Neural cell (in vitro differentiated cells): ENCODE measurements around the gene KCTD17. TPM values are rescaled to one million over a fixed set of nuclear protein-coding genes. Genes with fewer than 3 reads are reported as not detected.
"Not testable (repeated sequence)": the region's sequence is repeated elsewhere in the genome, so short reads cannot be mapped to it uniquely, and the experiment has no call there.

Source experiments
- H2AFZ ChIP-seq: fragments of 200-600, 300-800 bp; sonication (generic), shearing (Covaris generic); 2 replicates; pipeline ENCODE4 v1.6.0; 2014; ENCODE audit warnings: low read depth, mild to moderate bottlenecking, antibody characterized with exemption, low read length, moderate library complexity
- H3F3A ChIP-seq: fragments of 200-600 bp; shearing (Covaris generic); 2 replicates; pipeline ENCODE4 v1.6.1; 2016; ENCODE audit warnings: mild to moderate bottlenecking, moderate library complexity, mixed read lengths, antibody characterized with exemption, low read length; ENCODE audit not compliant: insufficient read depth, poor library complexity, severe bottlenecking
- H3K27ac ChIP-seq: fragments of 200-600, 300-800 bp; sonication (generic), shearing (Covaris generic); 2 replicates; pipeline ENCODE4 v1.5.1; 2014; ENCODE audit warnings: mild to moderate bottlenecking, low read length, moderate library complexity
- H3K27me3 ChIP-seq: fragments of 300-800, 200-600 bp; sonication (generic), shearing (Covaris generic); 2 replicates; pipeline ENCODE4 v1.6.0; 2014; ENCODE audit warnings: mild to moderate bottlenecking, low read depth, low read length, moderate library complexity; ENCODE audit not compliant: insufficient read depth
- H3K36me3 ChIP-seq: fragments of 300-800, 200-600 bp; sonication (generic), shearing (Covaris generic); 2 replicates; pipeline ENCODE4 v1.5.1; 2014; ENCODE audit warnings: mild to moderate bottlenecking, antibody characterized with exemption, low read length, moderate library complexity; ENCODE audit not compliant: insufficient read depth
- H3K4me2 ChIP-seq: fragments of 300-800, 200-600 bp; sonication (generic), shearing (Covaris generic); 2 replicates; pipeline ENCODE4 v1.6.0; 2014; ENCODE audit warnings: mild to moderate bottlenecking, low read length
- H3K4me3 ChIP-seq: fragments of 300-800, 200-600 bp; sonication (generic), shearing (Covaris generic); 2 replicates; pipeline ENCODE4 v1.5.1; 2014; ENCODE audit warnings: mild to moderate bottlenecking, low read length, moderate library complexity
- H3K79me2 ChIP-seq: fragments of 200-600 bp; shearing (Covaris generic); replicated peaks from 2 replicates; pipeline ENCODE4 v1.6.0; 2014; ENCODE audit warnings: mild to moderate bottlenecking, low read length, moderate library complexity; ENCODE audit not compliant: insufficient read depth
- H3K9ac ChIP-seq: fragments of 300-800, 200-600 bp; sonication (generic), shearing (Covaris generic); 2 replicates; pipeline ENCODE4 v1.6.1; 2016; ENCODE audit warnings: mild to moderate bottlenecking, low read length, mixed read lengths
- H3K9me2 ChIP-seq: fragments of 200-600 bp; shearing (Covaris generic); 2 replicates; pipeline ENCODE4 v1.6.1; 2016; ENCODE audit warnings: mild to moderate bottlenecking, low read length, mixed read lengths; ENCODE audit not compliant: insufficient read depth
- H3K9me3 ChIP-seq: fragments of 200-600, 300-800 bp; sonication (generic), shearing (Covaris generic); 2 replicates; pipeline ENCODE4 v1.6.1; 2016; ENCODE audit warnings: mild to moderate bottlenecking, mixed run types, low read length, moderate library complexity, mixed read lengths
- H4K20me1 ChIP-seq: fragments of 200-600 bp; shearing (Covaris generic); 2 replicates; pipeline ENCODE4 v1.6.1; 2016; ENCODE audit warnings: mild to moderate bottlenecking, mixed run types; ENCODE audit not compliant: insufficient read depth
- EP300 ChIP-seq: fragments of 450-650 bp; conservative IDR thresholded peaks from 2 replicates; pipeline ENCODE4 v1.6.1; 2014; ENCODE audit warnings: antibody characterized with exemption, mild to moderate bottlenecking, moderate library complexity; ENCODE audit not compliant: poor library complexity, severe bottlenecking
- EZH2 ChIP-seq: fragments of 200-600, 300-800 bp; shearing (Covaris generic), sonication (generic); IDR thresholded peaks from 2 replicates; pipeline ENCODE4 v1.6.1; 2014; ENCODE audit warnings: antibody characterized with exemption, low read length, borderline replicate concordance, mild to moderate bottlenecking; ENCODE audit not compliant: insufficient read depth, poor library complexity, severe bottlenecking
- MXI1 ChIP-seq: fragments of 450-650 bp; conservative IDR thresholded peaks from 2 replicates; pipeline ENCODE4 v1.6.1; 2014; ENCODE audit warnings: antibody characterized with exemption, mild to moderate bottlenecking; ENCODE audit not compliant: poor library complexity, severe bottlenecking
- POLR2AphosphoS5 ChIP-seq: IDR thresholded peaks from 2 replicates; pipeline ENCODE4 v1.6.1; 2012
- RAD21 ChIP-seq: fragments of 450-650 bp; conservative IDR thresholded peaks from 2 replicates; pipeline ENCODE4 v1.6.1; 2014; ENCODE audit warnings: antibody characterized with exemption, mild to moderate bottlenecking, moderate library complexity
- SMC3 ChIP-seq: fragments of 450-650 bp; conservative IDR thresholded peaks from 2 replicates; pipeline ENCODE4 v1.6.1; 2014; ENCODE audit warnings: antibody characterized with exemption, mild to moderate bottlenecking, moderate library complexity; ENCODE audit not compliant: poor library complexity
- TAF1 ChIP-seq: IDR thresholded peaks from 2 replicates; pipeline ENCODE4 v1.6.1; 2012; ENCODE audit warnings: low read depth
- polyA plus RNA-seq: library from polyadenylated mRNA; depleted of rRNA; stranded (reverse); fragments of >200 nt; gene quantifications from 2 replicates; pipeline ENCODE4 v1.2.3, GENCODE V29; 2014
- TF ChIP-seq, protein P1 (sequence below): IDR thresholded peaks from 2 replicates; pipeline ENCODE4 v1.6.1; 2012; ENCODE audit warnings: borderline replicate concordance
- TF ChIP-seq, protein P2 (sequence below): fragments of 450-650 bp; IDR thresholded peaks from 2 replicates; pipeline ENCODE4 v1.5.1; 2014; ENCODE audit warnings: antibody characterized with exemption, mild to moderate bottlenecking, moderate library complexity; ENCODE audit not compliant: poor library complexity, severe bottlenecking

Gene KCTD17
- polyA plus RNA-seq, 1 donor from 2014 or later = 96.3 TPM

DNA sequence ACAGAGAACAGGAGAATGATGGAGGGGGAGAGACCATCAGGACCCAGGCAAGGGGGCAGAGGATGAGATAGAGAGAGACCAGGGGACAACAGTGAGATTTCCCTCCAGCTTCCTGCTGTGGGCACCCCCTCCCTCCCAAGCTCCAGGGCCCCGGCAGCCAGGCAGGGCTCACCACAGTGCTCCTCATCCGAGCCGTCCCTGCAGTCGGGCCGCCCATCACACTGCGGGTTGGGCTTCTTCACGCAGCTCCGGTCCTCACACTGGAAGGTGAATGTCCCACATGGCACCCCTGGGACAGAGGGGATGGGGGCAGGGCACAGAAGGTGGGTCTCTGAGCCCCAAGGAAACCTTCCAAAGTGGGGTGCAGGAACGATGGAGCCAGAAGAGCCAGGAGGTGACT, 19.2 kb downstream of the KCTD17 start:
- Histone ChIP-seq H3K27ac (no peak overlapping the region), H4K20me1 (no peaks in the 10 kb centered on the region), H3K79me2 (no peaks in the 10 kb centered on the region), H3K9me3 (no peaks in the 10 kb centered on the region), H3K9me2 (no peaks in the 10 kb centered on the region), H3K27me3 (peaks cover 31% of the 10 kb centered on the region), H3K36me3 (no peaks in the 10 kb centered on the region), H2AFZ (no peak overlapping the region), H3K4me3 (no peak overlapping the region), H3K9ac (no peak overlapping the region), H3K4me2 (no peak overlapping the region), H3F3A (no peaks in the 10 kb centered on the region)
- TF ChIP-seq, protein P1, sequence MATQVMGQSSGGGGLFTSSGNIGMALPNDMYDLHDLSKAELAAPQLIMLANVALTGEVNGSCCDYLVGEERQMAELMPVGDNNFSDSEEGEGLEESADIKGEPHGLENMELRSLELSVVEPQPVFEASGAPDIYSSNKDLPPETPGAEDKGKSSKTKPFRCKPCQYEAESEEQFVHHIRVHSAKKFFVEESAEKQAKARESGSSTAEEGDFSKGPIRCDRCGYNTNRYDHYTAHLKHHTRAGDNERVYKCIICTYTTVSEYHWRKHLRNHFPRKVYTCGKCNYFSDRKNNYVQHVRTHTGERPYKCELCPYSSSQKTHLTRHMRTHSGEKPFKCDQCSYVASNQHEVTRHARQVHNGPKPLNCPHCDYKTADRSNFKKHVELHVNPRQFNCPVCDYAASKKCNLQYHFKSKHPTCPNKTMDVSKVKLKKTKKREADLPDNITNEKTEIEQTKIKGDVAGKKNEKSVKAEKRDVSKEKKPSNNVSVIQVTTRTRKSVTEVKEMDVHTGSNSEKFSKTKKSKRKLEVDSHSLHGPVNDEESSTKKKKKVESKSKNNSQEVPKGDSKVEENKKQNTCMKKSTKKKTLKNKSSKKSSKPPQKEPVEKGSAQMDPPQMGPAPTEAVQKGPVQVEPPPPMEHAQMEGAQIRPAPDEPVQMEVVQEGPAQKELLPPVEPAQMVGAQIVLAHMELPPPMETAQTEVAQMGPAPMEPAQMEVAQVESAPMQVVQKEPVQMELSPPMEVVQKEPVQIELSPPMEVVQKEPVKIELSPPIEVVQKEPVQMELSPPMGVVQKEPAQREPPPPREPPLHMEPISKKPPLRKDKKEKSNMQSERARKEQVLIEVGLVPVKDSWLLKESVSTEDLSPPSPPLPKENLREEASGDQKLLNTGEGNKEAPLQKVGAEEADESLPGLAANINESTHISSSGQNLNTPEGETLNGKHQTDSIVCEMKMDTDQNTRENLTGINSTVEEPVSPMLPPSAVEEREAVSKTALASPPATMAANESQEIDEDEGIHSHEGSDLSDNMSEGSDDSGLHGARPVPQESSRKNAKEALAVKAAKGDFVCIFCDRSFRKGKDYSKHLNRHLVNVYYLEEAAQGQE = no peak
- TF ChIP-seq MXI1 (no peak), RAD21 (no peak), POLR2AphosphoS5 (no peak), EP300 (no peak), TAF1 (no peak), EZH2 (no peak), SMC3 (no peak)
- TF ChIP-seq, protein P2, sequence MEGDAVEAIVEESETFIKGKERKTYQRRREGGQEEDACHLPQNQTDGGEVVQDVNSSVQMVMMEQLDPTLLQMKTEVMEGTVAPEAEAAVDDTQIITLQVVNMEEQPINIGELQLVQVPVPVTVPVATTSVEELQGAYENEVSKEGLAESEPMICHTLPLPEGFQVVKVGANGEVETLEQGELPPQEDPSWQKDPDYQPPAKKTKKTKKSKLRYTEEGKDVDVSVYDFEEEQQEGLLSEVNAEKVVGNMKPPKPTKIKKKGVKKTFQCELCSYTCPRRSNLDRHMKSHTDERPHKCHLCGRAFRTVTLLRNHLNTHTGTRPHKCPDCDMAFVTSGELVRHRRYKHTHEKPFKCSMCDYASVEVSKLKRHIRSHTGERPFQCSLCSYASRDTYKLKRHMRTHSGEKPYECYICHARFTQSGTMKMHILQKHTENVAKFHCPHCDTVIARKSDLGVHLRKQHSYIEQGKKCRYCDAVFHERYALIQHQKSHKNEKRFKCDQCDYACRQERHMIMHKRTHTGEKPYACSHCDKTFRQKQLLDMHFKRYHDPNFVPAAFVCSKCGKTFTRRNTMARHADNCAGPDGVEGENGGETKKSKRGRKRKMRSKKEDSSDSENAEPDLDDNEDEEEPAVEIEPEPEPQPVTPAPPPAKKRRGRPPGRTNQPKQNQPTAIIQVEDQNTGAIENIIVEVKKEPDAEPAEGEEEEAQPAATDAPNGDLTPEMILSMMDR = no peak

DNA sequence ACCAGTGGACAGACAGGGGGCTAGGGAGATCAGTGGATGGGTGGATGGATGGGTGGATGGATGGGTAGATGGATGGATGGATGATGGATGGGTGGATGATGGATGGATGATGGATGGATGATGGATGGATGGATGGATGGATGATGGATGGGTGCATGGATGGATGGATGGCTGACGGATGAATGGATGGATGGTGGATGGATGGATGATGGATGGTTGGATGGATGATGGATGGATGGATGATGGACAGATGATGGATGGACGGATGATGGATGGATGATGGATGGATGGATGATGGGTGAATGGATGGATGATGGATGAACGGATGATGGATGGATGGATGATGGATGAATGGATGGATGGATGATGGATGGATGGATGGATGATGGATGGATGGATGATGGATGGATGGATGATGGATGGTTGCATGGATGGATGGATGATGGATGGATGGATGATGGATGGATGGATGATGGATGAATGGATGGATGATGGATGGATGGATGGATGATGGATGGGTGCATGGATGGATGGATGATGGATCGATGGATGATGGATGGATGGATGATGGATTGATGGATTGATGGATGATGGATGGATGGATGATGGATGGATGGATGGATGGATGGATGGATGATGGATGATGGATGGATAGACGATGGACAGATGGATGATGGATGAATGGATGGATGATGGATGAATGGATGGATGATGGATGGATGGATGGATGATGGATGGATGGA, 20.5 kb downstream of the KCTD17 start:
- H3K79me2 ChIP-seq, H4K20me1 ChIP-seq, H3K4me3 ChIP-seq, H3K9ac ChIP-seq, H2AFZ ChIP-seq, H3F3A ChIP-seq, H3K9me3 ChIP-seq, H3K4me2 ChIP-seq, H3K27ac ChIP-seq, H3K9me2 ChIP-seq, H3K36me3 ChIP-seq: not testable (repeated sequence)
- H3K27me3 ChIP-seq = peaks cover 31% of the 10 kb centered on the region
- TF ChIP-seq EP300 = peak; percentile 94
- peak; percentile 14 for TF ChIP-seq POLR2AphosphoS5
